ENCODE data around the gene ADAMTS10. TPM values are rescaled to one million over a fixed set of nuclear protein-coding genes. Genes with fewer than 3 reads are reported as not detected.

Gene ADAMTS10
- total and polyA plus RNA-seq, 2 donors (not counting 3 experiments of a cell fraction or from before 2014, with no cell fraction given) = 15.8 to 17.4 TPM

DNA sequence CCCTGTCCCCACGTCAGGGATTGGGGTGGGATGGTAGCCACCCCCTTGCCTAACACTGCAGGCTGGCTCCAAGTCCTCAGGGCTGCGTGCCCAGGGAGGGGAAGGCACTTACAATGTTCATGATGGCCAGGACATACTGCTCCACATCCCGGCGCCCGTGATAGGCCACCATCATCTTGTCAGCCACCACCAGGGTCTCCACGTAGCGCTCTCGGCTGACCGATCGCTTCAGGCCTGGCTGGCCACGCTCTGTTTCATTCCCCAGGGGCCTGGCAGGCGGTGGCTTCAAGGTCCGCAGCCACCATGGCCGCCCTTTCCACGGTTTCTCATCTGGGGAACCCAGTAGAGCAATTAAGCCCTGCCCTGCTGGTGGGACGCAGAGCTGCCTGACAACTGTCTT lies 9.7 kb downstream of the ADAMTS10 start:
- intact Hi-C loops (cut with micrococcal nuclease) = no loop called here
- H3K9me1 ChIP-seq (replicated peaks; ENCODE audit: control insufficient read depth, extremely low read depth, insufficient read depth, low read length) = no peaks in the 10 kb centered on the region
- no peak overlapping the region for H3K4me3 ChIP-seq (replicated peaks in 1 of 3; ENCODE audit: insufficient read depth in 1 of 3, low read depth in 1 of 3, low read length in 3 of 3)
- no peaks in the 10 kb centered on the region for H3K4me1 ChIP-seq (ENCODE audit: control insufficient read depth, extremely low read depth, insufficient read depth, low read length)
- H3K9ac ChIP-seq (replicated peaks; ENCODE audit: extremely low read depth, insufficient read depth, low read length) = no peak overlapping the region
- no peak overlapping the region for H3K27ac ChIP-seq (ENCODE audit: insufficient read depth, low read depth, low read length)
- TF ChIP-seq GATA2 (IDR thresholded peaks at IDR 0.05; ENCODE audit: insufficient read depth, insufficient read length, low read depth, low read length) (no peak), JUN (IDR thresholded peaks at IDR 0.05; ENCODE audit: borderline replicate concordance, insufficient read depth, insufficient read length, low read depth) (no peak), FOS (IDR thresholded peaks at IDR 0.05; ENCODE audit: borderline replicate concordance, insufficient read depth, low read length) (no peak), MYC (IDR thresholded peaks at IDR 0.05; ENCODE audit: low read depth, low read length) (no peak)
- FAIRE-seq (no peak), DNase-seq (ENCODE audit: low read depth, low spot score) (no peak)
- ChIA-PET POLR2A (no interaction called here), CTCF (no interaction called here)
- no TSS peak for BruUV-seq (replicated peaks)
- no peaks in the 10 kb centered on the region for H3K9me3 ChIP-seq (replicated peaks; ENCODE audit: control insufficient read depth, insufficient read depth, low read length)
- no peak overlapping the region for H2AFZ ChIP-seq (ENCODE audit: low read depth, low read length)
- H3K27me3 ChIP-seq (ENCODE audit: control insufficient read depth in 2 of 2, insufficient read depth in 2 of 2, low read length in 2 of 2) = no peaks in the 10 kb centered on the region
- dilution Hi-C loops (cut with MboI; ENCODE audit: extremely low pct_ligation_motif_present, low sequenced_read_pairs) = no loop called here
- no peaks in the 10 kb centered on the region for H3K79me2 ChIP-seq (ENCODE audit: control insufficient read depth, insufficient read depth, low read length)
- H3K4me2 ChIP-seq (ENCODE audit: insufficient read depth, low read length) = no peak overlapping the region
- H4K20me1 ChIP-seq (replicated peaks; ENCODE audit: control insufficient read depth, extremely low read depth, insufficient read depth, low read length) = no peaks in the 10 kb centered on the region
- H3K36me3 ChIP-seq (ENCODE audit: control insufficient read depth in 2 of 2, extremely low read depth in 1 of 2, insufficient read depth in 2 of 2, low read length in 2 of 2) = no peaks in the 10 kb centered on the region

DNA sequence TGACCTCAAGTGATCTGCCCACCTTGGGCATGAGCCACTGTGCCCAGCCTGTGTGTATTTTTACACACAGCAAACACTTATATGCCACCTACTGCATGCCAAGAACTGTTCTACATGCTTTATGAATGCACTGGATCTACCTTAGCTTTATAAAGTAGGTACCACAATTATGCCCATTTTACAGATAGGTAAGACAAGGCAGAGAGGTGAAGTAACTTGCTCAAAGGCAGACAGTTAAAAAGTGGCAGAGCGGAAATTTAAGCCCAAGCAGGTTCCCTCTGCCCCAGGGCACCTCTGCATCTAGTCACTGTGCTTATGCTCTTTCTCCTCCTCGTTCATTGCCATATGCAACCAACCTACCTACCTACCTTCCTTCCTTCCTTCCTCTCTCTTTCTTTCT lies 10.5 kb downstream of the ADAMTS10 start:
- DNase-seq (ENCODE audit: low read depth, low spot score) = no peak
- no peak overlapping the region for H2AFZ ChIP-seq (ENCODE audit: low read depth, low read length)
- no peak overlapping the region for H3K9ac ChIP-seq (replicated peaks; ENCODE audit: extremely low read depth, insufficient read depth, low read length)
- no peaks in the 10 kb centered on the region for H3K9me1 ChIP-seq (replicated peaks; ENCODE audit: control insufficient read depth, extremely low read depth, insufficient read depth, low read length)
- no peak overlapping the region for H3K4me2 ChIP-seq (ENCODE audit: insufficient read depth, low read length)
- no peak overlapping the region for H3K4me3 ChIP-seq (replicated peaks in 1 of 3; ENCODE audit: insufficient read depth in 1 of 3, low read depth in 1 of 3, low read length in 3 of 3)
- BruUV-seq (replicated peaks) = no TSS peak
- no peaks in the 10 kb centered on the region for H4K20me1 ChIP-seq (replicated peaks; ENCODE audit: control insufficient read depth, extremely low read depth, insufficient read depth, low read length)
- FAIRE-seq = no peak
- H3K79me2 ChIP-seq (ENCODE audit: control insufficient read depth, insufficient read depth, low read length) = no peaks in the 10 kb centered on the region
- dilution Hi-C loops (cut with MboI; ENCODE audit: extremely low pct_ligation_motif_present, low sequenced_read_pairs) = no loop called here
- no peaks in the 10 kb centered on the region for H3K9me3 ChIP-seq (replicated peaks; ENCODE audit: control insufficient read depth, insufficient read depth, low read length)
- ChIA-PET POLR2A (no interaction called here), CTCF (no interaction called here)
- TF ChIP-seq, protein P1, sequence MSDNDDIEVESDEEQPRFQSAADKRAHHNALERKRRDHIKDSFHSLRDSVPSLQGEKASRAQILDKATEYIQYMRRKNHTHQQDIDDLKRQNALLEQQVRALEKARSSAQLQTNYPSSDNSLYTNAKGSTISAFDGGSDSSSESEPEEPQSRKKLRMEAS (IDR thresholded peaks at IDR 0.05; ENCODE audit: insufficient read depth, insufficient read length) = no peak
- TF ChIP-seq POLR2A (IDR thresholded peaks at IDR 0.05; ENCODE audit: low read depth, low read length) (no peak), GATA2 (IDR thresholded peaks at IDR 0.05; ENCODE audit: insufficient read depth, insufficient read length, low read depth, low read length) (no peak), EZH2 (IDR thresholded peaks at IDR 0.05; ENCODE audit: borderline replicate concordance, low read depth, low read length, severe bottlenecking) (no peak), FOS (IDR thresholded peaks at IDR 0.05; ENCODE audit: borderline replicate concordance, insufficient read depth, low read length) (no peak), MYC (IDR thresholded peaks at IDR 0.05; ENCODE audit: low read depth, low read length) (no peak), JUN (IDR thresholded peaks at IDR 0.05; ENCODE audit: borderline replicate concordance, insufficient read depth, insufficient read length, low read depth) (no peak), POLR2AphosphoS5 (IDR thresholded peaks at IDR 0.05; ENCODE audit: insufficient read depth, low read depth, low read length) (no peak)
- TF ChIP-seq, protein P2, sequence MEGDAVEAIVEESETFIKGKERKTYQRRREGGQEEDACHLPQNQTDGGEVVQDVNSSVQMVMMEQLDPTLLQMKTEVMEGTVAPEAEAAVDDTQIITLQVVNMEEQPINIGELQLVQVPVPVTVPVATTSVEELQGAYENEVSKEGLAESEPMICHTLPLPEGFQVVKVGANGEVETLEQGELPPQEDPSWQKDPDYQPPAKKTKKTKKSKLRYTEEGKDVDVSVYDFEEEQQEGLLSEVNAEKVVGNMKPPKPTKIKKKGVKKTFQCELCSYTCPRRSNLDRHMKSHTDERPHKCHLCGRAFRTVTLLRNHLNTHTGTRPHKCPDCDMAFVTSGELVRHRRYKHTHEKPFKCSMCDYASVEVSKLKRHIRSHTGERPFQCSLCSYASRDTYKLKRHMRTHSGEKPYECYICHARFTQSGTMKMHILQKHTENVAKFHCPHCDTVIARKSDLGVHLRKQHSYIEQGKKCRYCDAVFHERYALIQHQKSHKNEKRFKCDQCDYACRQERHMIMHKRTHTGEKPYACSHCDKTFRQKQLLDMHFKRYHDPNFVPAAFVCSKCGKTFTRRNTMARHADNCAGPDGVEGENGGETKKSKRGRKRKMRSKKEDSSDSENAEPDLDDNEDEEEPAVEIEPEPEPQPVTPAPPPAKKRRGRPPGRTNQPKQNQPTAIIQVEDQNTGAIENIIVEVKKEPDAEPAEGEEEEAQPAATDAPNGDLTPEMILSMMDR (IDR thresholded peaks at IDR 0.05; ENCODE audit: extremely low read depth in 1 of 2, insufficient read depth in 1 of 2, low read depth in 1 of 2, low read length in 2 of 2) = no peak
- no peaks in the 10 kb centered on the region for H3K36me3 ChIP-seq (ENCODE audit: control insufficient read depth in 2 of 2, extremely low read depth in 1 of 2, insufficient read depth in 2 of 2, low read length in 2 of 2)
- H3K4me1 ChIP-seq (ENCODE audit: control insufficient read depth, extremely low read depth, insufficient read depth, low read length) = no peaks in the 10 kb centered on the region
- intact Hi-C loops (cut with micrococcal nuclease) = no loop called here
- H3K27me3 ChIP-seq (ENCODE audit: control insufficient read depth in 2 of 2, insufficient read depth in 2 of 2, low read length in 2 of 2) = no peaks in the 10 kb centered on the region
- H3K27ac ChIP-seq (ENCODE audit: insufficient read depth, low read depth, low read length) = no peak overlapping the region

All from endothelial cell of umbilical vein (primary cell).